Panc1 (cell line): ENCODE data around the gene ZNF521.

Experiments used
- CTCF ChIP-seq: fragments of 450-650 bp; IDR thresholded peaks from 2 replicates; pipeline ENCODE4 v1.5.1; 2017; ENCODE audit warnings: mild to moderate bottlenecking
- POLR2AphosphoS5 ChIP-seq: IDR thresholded peaks from 2 replicates; pipeline ENCODE4 v1.6.1; 2012; ENCODE audit warnings: mild to moderate bottlenecking, low read depth, low read length, moderate library complexity

- TF ChIP-seq CTCF (no peak), POLR2AphosphoS5 (no peak)
Observed at GRCh38 chr18:25295624-25296138, 56.3 kb downstream of the ZNF521 start.
